Loucy (cell line): Measurements from ENCODE around the gene PROC.

Experiments
- CTCF ChIP-seq: fragments of 200-600 bp; sonication (generic); conservative IDR thresholded peaks from 2 replicates; pipeline ENCODE4 v1.5.1; 2014; ENCODE audit warnings: mild to moderate bottlenecking, antibody characterized with exemption, low read length
- EZH2phosphoT487 ChIP-seq: fragments of 200-600 bp; IDR thresholded peaks from 2 replicates; pipeline ENCODE4 v1.6.1; 2018; ENCODE audit warnings: antibody characterized with exemption, mild to moderate bottlenecking, moderate library complexity, borderline replicate concordance

- TF ChIP-seq CTCF (no peak), EZH2phosphoT487 (no peak)
Measured at GRCh38 chr2:127434515-127434914, 16.3 kb downstream of the PROC start.
